SK-N-SH (cell line): Measurements from ENCODE around the gene PRKN. TPM values are rescaled to one million over a fixed set of nuclear protein-coding genes. Genes with fewer than 3 reads are reported as not detected.

Experiments
- CTCF ChIA-PET: fragments of 300-600, 350-600 bp; formaldehyde crosslinking; extraction: SDS; loops from one replicate; lab custom pipeline; 2021; lab: Yijun Ruan, JAX
- POLR2A ChIA-PET: fragments of 350-600 bp; sonication (Branson Sonifier 250); formaldehyde crosslinking; extraction: SDS; loops from one replicate; lab custom pipeline; 2020; ENCODE audit warnings: antibody characterized with exemption, inconsistent platforms; lab: Yijun Ruan, JAX
- DNase-seq: peaks from one replicate; pipeline ENCODE4 v3.0.0; 2012
- H2AFZ ChIP-seq: fragments of 200-600 bp; sonication (generic); 2 replicates; pipeline ENCODE4 v1.8.1; 2016; ENCODE audit warnings: antibody characterized with exemption, mild to moderate bottlenecking, low read depth
- H3F3A ChIP-seq: fragments of 200-600 bp; sonication (generic); replicated peaks from 2 replicates; pipeline ENCODE3; 2016; ENCODE audit warnings: antibody characterized with exemption, mild to moderate bottlenecking; ENCODE audit not compliant: insufficient read depth
- H3K27ac ChIP-seq, 2 experiments: fragments of 200-500 bp in 1 of 2; fragments of 200-600 bp in 1 of 2; sonication (Bioruptor generic) in 1 of 2; sonication (generic), shearing (Covaris generic) in 1 of 2; 2 replicates each; pipeline versions ENCODE4 v1.5.1 to v1.6.1; 2014 to 2016; ENCODE audit warnings: low read depth in 2 of 2, inconsistent platforms in 1 of 2, low read length in 1 of 2, mild to moderate bottlenecking in 1 of 2, mixed read lengths in 1 of 2
- H3K27me3 ChIP-seq: fragments of 200-600 bp; sonication (generic), shearing (Covaris generic); 2 replicates; pipeline ENCODE4 v1.6.1; 2016; ENCODE audit warnings: mixed run types; ENCODE audit not compliant: insufficient read depth
- H3K36me3 ChIP-seq, 2 experiments: fragments of 200-500 bp in 1 of 2; fragments of 200-600 bp in 1 of 2; sonication (Bioruptor generic) in 1 of 2; sonication (generic) in 1 of 2; replicated peaks in 1 of 2; 2 replicates each; pipeline versions ENCODE3 to v1.5.1; 2014 to 2016; ENCODE audit warnings: low read length in 1 of 2, mild to moderate bottlenecking in 1 of 2; ENCODE audit not compliant: insufficient read depth in 2 of 2, control insufficient read depth in 1 of 2
- H3K4me1 ChIP-seq, 2 experiments: fragments of 200-500 bp in 1 of 2; fragments of 200-600 bp in 1 of 2; sonication (Bioruptor generic) in 1 of 2; sonication (generic), shearing (Covaris generic) in 1 of 2; 2 replicates each; pipeline versions ENCODE4 v1.5.1 to v1.6.1; 2014 to 2016; ENCODE audit warnings: low read depth in 1 of 2, low read length in 1 of 2, mixed run types in 1 of 2; ENCODE audit not compliant: insufficient read depth in 2 of 2, control insufficient read depth in 1 of 2
- H3K4me2 ChIP-seq: fragments of 200-600 bp; sonication (generic), shearing (Covaris generic); 2 replicates; pipeline ENCODE4 v1.6.1; 2017; ENCODE audit warnings: mixed run types
- H3K4me3 ChIP-seq, 2 experiments: fragments of 200-500 bp in 1 of 2; fragments of 200-600 bp in 1 of 2; sonication (Bioruptor generic) in 1 of 2; sonication (generic), shearing (Covaris generic) in 1 of 2; 2 replicates each; pipeline versions ENCODE4 v1.5.1 to v1.8.1; 2014 to 2016; ENCODE audit warnings: low read depth in 2 of 2, inconsistent platforms in 1 of 2, low read length in 1 of 2, mild to moderate bottlenecking in 1 of 2, mixed read lengths in 1 of 2, moderate library complexity in 1 of 2
- H3K79me2 ChIP-seq: fragments of 200-600 bp; sonication (generic); 2 replicates; pipeline ENCODE4 v1.8.1; 2017; ENCODE audit warnings: mild to moderate bottlenecking; ENCODE audit not compliant: insufficient read depth
- H3K9ac ChIP-seq: fragments of 200-600 bp; sonication (generic); 2 replicates; pipeline ENCODE4 v1.6.1; 2017; ENCODE audit warnings: mixed run types
- H3K9me2 ChIP-seq: fragments of 200-600 bp; sonication (generic); 2 replicates; pipeline ENCODE4 v1.6.1; 2017; ENCODE audit warnings: mixed run types
- H3K9me3 ChIP-seq: fragments of 200-600 bp; sonication (generic); 2 replicates; pipeline ENCODE4 v1.6.1; 2017; ENCODE audit warnings: mixed run types, mild to moderate bottlenecking, moderate library complexity
- H4K20me1 ChIP-seq: fragments of 200-600 bp; sonication (generic); 2 replicates; pipeline ENCODE4 v1.6.1; 2017; ENCODE audit warnings: mild to moderate bottlenecking, mixed run types; ENCODE audit not compliant: insufficient read depth
- FOXJ3 ChIP-seq: sonication (generic); formaldehyde crosslinking; IDR thresholded peaks from 2 replicates; pipeline ENCODE4 v1.5.1; 2020; ENCODE audit warnings: mild to moderate bottlenecking, missing genetic modification reagents
- GABPA ChIP-seq: IDR thresholded peaks from 2 replicates; pipeline ENCODE4 v1.4.0; 2012; ENCODE audit warnings: low read depth, mild to moderate bottlenecking
- GATA2 ChIP-seq: sonication (generic); formaldehyde crosslinking; IDR thresholded peaks from 2 replicates; pipeline ENCODE4 v1.5.0; 2020; ENCODE audit warnings: mild to moderate bottlenecking, missing genetic modification reagents
- JUND ChIP-seq: IDR thresholded peaks from 2 replicates; pipeline ENCODE4 v1.4.0; 2012
- RXRA ChIP-seq: IDR thresholded peaks from 2 replicates; pipeline ENCODE4 v1.4.0; 2012; ENCODE audit warnings: low read depth, mild to moderate bottlenecking, borderline replicate concordance
- SIN3A ChIP-seq: IDR thresholded peaks from 2 replicates; pipeline ENCODE4 v1.6.1; 2012; ENCODE audit warnings: low read depth, mild to moderate bottlenecking, low read length, moderate library complexity, borderline replicate concordance
- TAF1 ChIP-seq: IDR thresholded peaks from 2 replicates; pipeline ENCODE4 v1.6.1; 2012; ENCODE audit warnings: low read depth, mild to moderate bottlenecking, low read length, moderate library complexity, borderline replicate concordance
- TCF12 ChIP-seq: IDR thresholded peaks from 2 replicates; pipeline ENCODE4 v1.4.0; 2012
- TEAD4 ChIP-seq: IDR thresholded peaks from 2 replicates; pipeline ENCODE4 v1.4.0; 2012; ENCODE audit warnings: mild to moderate bottlenecking, borderline replicate concordance; ENCODE audit not compliant: insufficient read depth
- YY1 ChIP-seq: IDR thresholded peaks from 2 replicates; pipeline ENCODE4 v1.4.0; 2012; ENCODE audit warnings: low read depth, mild to moderate bottlenecking
- whole genome bisulfite sequencing: methylation state at CpG from one replicate; pipeline ENCODE4 v1.1.6; 2017; ENCODE audit warnings: low lambda C conversion rate; 5-methylcytosine and 5-hydroxymethylcytosine counted together
- polyA plus RNA-seq, 3 experiments: library from polyadenylated mRNA; depleted of rRNA; stranded (reverse); fragments of >200 nt; gene quantifications; 2 replicates each; pipeline ENCODE4 v1.2.3, GENCODE V29; 2012
- TF ChIP-seq, protein P1 (sequence below): fragments of 200-600 bp; sonication (generic); IDR thresholded peaks from 2 replicates; pipeline ENCODE4 v1.6.1; 2017; ENCODE audit warnings: antibody characterized with exemption, mild to moderate bottlenecking, moderate library complexity
- TF ChIP-seq, protein P2 (sequence below): fragments of 150-350 bp; IDR thresholded peaks from 2 replicates; pipeline ENCODE4 v1.6.1; 2017; ENCODE audit warnings: antibody characterized with exemption, low read length, low read depth, borderline replicate concordance
- TF ChIP-seq, protein P3 (sequence below): IDR thresholded peaks from 2 replicates; pipeline ENCODE4 v1.4.0; 2012; ENCODE audit warnings: low read depth

PRKN gene
- polyA plus RNA-seq, 1 of the 3 experiments (the other 2 are of a cell fraction) = 0.76 TPM

DNA sequence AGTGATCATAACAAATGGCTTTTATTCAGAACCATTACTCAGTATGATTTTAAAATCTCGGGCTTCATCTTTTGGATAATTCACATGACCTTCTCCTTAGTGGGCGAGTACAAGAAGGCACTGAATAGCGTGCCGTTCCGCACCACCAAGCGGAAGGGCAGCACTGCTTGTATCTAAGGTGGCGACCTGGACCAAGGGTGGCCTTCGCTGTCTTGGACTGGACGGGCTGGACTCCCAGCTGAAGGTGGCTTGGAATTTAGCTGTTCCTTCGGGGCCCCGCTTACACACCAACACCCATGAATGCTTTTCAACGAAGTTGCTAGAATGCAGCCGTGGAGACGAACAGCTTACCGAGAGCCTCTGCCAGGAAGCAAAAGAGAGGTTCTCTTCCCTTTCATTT, 1285.1 kb downstream of the PRKN start:
- TF ChIP-seq TCF12 = no peak
- TF ChIP-seq SIN3A = no peak
- TF ChIP-seq, all 33 proteins: peak for 0
- H2AFZ ChIP-seq = no peak overlapping the region
- no peaks in the 10 kb centered on the region for H3K9me3 ChIP-seq
- H3K36me3 ChIP-seq = no peaks in the 10 kb centered on the region
- POLR2A ChIA-PET = no interaction called here
- no peaks in the 10 kb centered on the region for H3K79me2 ChIP-seq
- H4K20me1 ChIP-seq = no peaks in the 10 kb centered on the region
- no peaks in the 10 kb centered on the region for H3K27me3 ChIP-seq
- CTCF ChIA-PET = interaction anchor here (6.8 kb wide), 1 partner anchor 24 kb away, joined by 41 read pairs; no protein-coding TSS in a partner anchor
- H3K9ac ChIP-seq = no peak overlapping the region
- no peak overlapping the region for H3K27ac ChIP-seq
- no peak for DNase-seq
- no peaks in the 10 kb centered on the region for H3F3A ChIP-seq
- H3K9me2 ChIP-seq = no peaks in the 10 kb centered on the region
- no peak overlapping the region for H3K4me3 ChIP-seq
- no peak overlapping the region for H3K4me2 ChIP-seq
- 92% methylated on average over 15 of the region's 15 CpGs for WGBS
- peaks cover 5 to 20% of the 10 kb centered on the region in 2 experiments; a peak in 2 of 4 replicates for H3K4me1 ChIP-seq

DNA sequence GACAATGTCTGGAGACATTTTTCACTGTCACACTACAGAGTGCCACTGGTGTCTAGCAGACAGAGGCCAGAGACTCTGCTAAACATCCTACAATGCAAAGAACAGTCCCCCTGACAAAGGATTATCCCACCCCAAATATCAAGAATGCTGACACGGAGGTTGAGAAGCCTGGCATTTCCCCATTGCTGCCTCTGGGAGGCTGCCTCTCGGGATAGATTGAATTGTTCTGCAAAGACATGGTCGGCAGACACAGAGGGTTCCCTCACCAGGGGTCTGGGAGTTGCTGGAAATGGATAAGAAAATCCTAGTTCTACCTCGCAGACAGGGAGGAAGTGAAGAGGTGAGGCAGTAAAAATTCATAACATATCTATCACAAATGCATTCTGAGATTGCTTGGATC, 1287.3 kb downstream of the PRKN start:
- WGBS = 90% methylated on average over 4 of the region's 4 CpGs
- POLR2A ChIA-PET = no interaction called here
- Histone ChIP-seq H3K4me3 (no peak overlapping the region), H3K4me1 (peaks cover 8 to 14% of the 10 kb centered on the region in 2 experiments; a peak in 2 of 4 replicates), H3K27me3 (no peaks in the 10 kb centered on the region), H2AFZ (no peak overlapping the region), H3K9me3 (no peaks in the 10 kb centered on the region), H3K9me2 (no peaks in the 10 kb centered on the region), H4K20me1 (no peaks in the 10 kb centered on the region)
- TF ChIP-seq YY1 (no peak), TAF1 (no peak), JUND (no peak), GABPA (no peak), FOXJ3 (no peak), GATA2 (no peak), TEAD4 (no peak), RXRA (no peak)
- TF ChIP-seq, protein P1, sequence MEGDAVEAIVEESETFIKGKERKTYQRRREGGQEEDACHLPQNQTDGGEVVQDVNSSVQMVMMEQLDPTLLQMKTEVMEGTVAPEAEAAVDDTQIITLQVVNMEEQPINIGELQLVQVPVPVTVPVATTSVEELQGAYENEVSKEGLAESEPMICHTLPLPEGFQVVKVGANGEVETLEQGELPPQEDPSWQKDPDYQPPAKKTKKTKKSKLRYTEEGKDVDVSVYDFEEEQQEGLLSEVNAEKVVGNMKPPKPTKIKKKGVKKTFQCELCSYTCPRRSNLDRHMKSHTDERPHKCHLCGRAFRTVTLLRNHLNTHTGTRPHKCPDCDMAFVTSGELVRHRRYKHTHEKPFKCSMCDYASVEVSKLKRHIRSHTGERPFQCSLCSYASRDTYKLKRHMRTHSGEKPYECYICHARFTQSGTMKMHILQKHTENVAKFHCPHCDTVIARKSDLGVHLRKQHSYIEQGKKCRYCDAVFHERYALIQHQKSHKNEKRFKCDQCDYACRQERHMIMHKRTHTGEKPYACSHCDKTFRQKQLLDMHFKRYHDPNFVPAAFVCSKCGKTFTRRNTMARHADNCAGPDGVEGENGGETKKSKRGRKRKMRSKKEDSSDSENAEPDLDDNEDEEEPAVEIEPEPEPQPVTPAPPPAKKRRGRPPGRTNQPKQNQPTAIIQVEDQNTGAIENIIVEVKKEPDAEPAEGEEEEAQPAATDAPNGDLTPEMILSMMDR = no peak
- TF ChIP-seq, protein P2, sequence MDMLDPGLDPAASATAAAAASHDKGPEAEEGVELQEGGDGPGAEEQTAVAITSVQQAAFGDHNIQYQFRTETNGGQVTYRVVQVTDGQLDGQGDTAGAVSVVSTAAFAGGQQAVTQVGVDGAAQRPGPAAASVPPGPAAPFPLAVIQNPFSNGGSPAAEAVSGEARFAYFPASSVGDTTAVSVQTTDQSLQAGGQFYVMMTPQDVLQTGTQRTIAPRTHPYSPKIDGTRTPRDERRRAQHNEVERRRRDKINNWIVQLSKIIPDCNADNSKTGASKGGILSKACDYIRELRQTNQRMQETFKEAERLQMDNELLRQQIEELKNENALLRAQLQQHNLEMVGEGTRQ = no peak
- TF ChIP-seq, protein P3, sequence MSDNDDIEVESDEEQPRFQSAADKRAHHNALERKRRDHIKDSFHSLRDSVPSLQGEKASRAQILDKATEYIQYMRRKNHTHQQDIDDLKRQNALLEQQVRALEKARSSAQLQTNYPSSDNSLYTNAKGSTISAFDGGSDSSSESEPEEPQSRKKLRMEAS = no peak
- TF ChIP-seq, all 33 proteins: peak for 0
- CTCF ChIA-PET = interaction anchor here (6.8 kb wide), 1 partner anchor 22 kb away, joined by 41 read pairs; no protein-coding TSS in a partner anchor
- H3K36me3 ChIP-seq = no peaks in the 10 kb centered on the region
- DNase-seq = no peak
- no peak overlapping the region for H3K27ac ChIP-seq
- H3K9ac ChIP-seq = no peak overlapping the region
- H3K4me2 ChIP-seq = no peak overlapping the region
- H3F3A ChIP-seq = peaks cover 9% of the 10 kb centered on the region
- no peaks in the 10 kb centered on the region for H3K79me2 ChIP-seq
